Measurements from ENCODE around the gene TMEM244. TPM values are rescaled to one million over a fixed set of nuclear protein-coding genes. Genes with fewer than 3 reads are reported as not detected.

TMEM244 gene
- total and polyA plus RNA-seq, 4 donors, result not detected

- Histone ChIP-seq H3K27ac (ENCODE audit: low read depth in 1 of 2, low read length in 2 of 2) (no peak overlapping the region), H3K36me3 (ENCODE audit: control insufficient read depth in 1 of 2, insufficient read depth in 2 of 2, low read length in 1 of 2) (no peaks in the 10 kb centered on the region), H3K4me3 (ENCODE audit: low read length in 2 of 2) (no peak overlapping the region), H3K27me3 (ENCODE audit: control insufficient read depth in 1 of 2, insufficient read depth in 2 of 2, low read length in 1 of 2) (no peaks in the 10 kb centered on the region), H3K9me3 (ENCODE audit: control insufficient read depth, low read length) (no peaks in the 10 kb centered on the region), H3K4me1 (ENCODE audit: control insufficient read depth in 1 of 2, insufficient read depth in 2 of 2, low read length in 2 of 2) (no peaks in the 10 kb centered on the region)
- DNase-seq (no peak), ATAC-seq (ENCODE audit: low FRiP score) (no peak)
- intact Hi-C loops (cut with DNase I), result no loop called here
- WGBS, 2 donors, result 89 to 91% methylated on average over 2 of the region's 2 CpGs
These were observed 73.3 kb downstream of the TMEM244 start for GRCh38 chr6:129787816-129788215.

GRCh38 chr6:129786548-129786947 lies 74.6 kb downstream of the TMEM244 start:
- Histone ChIP-seq H3K27ac (ENCODE audit: low read depth in 1 of 2, low read length in 2 of 2) (no peak overlapping the region), H3K9me3 (ENCODE audit: control insufficient read depth, low read length) (no peaks in the 10 kb centered on the region), H3K27me3 (ENCODE audit: control insufficient read depth in 1 of 2, insufficient read depth in 2 of 2, low read length in 1 of 2) (no peaks in the 10 kb centered on the region), H3K4me3 (ENCODE audit: low read length in 2 of 2) (no peak overlapping the region), H3K36me3 (ENCODE audit: control insufficient read depth in 1 of 2, insufficient read depth in 2 of 2, low read length in 1 of 2) (no peaks in the 10 kb centered on the region), H3K4me1 (ENCODE audit: control insufficient read depth in 1 of 2, insufficient read depth in 2 of 2, low read length in 2 of 2) (no peaks in the 10 kb centered on the region)
- no peak for ATAC-seq (ENCODE audit: low FRiP score)
- WGBS, 2 donors, result 59 to 67% methylated on average over 3 of the region's 3 CpGs
- intact Hi-C loops (cut with DNase I), result no loop called here
- no peak for DNase-seq

GRCh38 chr6:129785756-129786135 lies 75.4 kb downstream of the TMEM244 start:
- DNase-seq (no peak), ATAC-seq (ENCODE audit: low FRiP score) (no peak)
- H3K36me3 ChIP-seq (ENCODE audit: control insufficient read depth in 1 of 2, insufficient read depth in 2 of 2, low read length in 1 of 2), result no peaks in the 10 kb centered on the region
- no peaks in the 10 kb centered on the region for H3K9me3 ChIP-seq (ENCODE audit: control insufficient read depth, low read length)
- 42 to 60% methylated on average over 1 of the region's 1 CpG for WGBS, 2 donors
- H3K4me1 ChIP-seq (ENCODE audit: control insufficient read depth in 1 of 2, insufficient read depth in 2 of 2, low read length in 2 of 2), result no peaks in the 10 kb centered on the region
- H3K27ac ChIP-seq (ENCODE audit: low read depth in 1 of 2, low read length in 2 of 2), result no peak overlapping the region
- no peaks in the 10 kb centered on the region for H3K27me3 ChIP-seq (ENCODE audit: control insufficient read depth in 1 of 2, insufficient read depth in 2 of 2, low read length in 1 of 2)
- H3K4me3 ChIP-seq (ENCODE audit: low read length in 2 of 2), result no peak overlapping the region
- intact Hi-C loops (cut with DNase I), result no loop called here

- Histone ChIP-seq H3K36me3 (ENCODE audit: control insufficient read depth in 1 of 2, insufficient read depth in 2 of 2, low read length in 1 of 2) (no peaks in the 10 kb centered on the region), H3K27ac (ENCODE audit: low read depth in 1 of 2, low read length in 2 of 2) (no peak overlapping the region), H3K4me1 (ENCODE audit: control insufficient read depth in 1 of 2, insufficient read depth in 2 of 2, low read length in 2 of 2) (no peaks in the 10 kb centered on the region), H3K4me3 (ENCODE audit: low read length in 2 of 2) (no peak overlapping the region), H3K27me3 (ENCODE audit: control insufficient read depth in 1 of 2, insufficient read depth in 2 of 2, low read length in 1 of 2) (no peaks in the 10 kb centered on the region), H3K9me3 (ENCODE audit: control insufficient read depth, low read length) (no peaks in the 10 kb centered on the region)
- ATAC-seq (ENCODE audit: low FRiP score) (no peak), DNase-seq (no peak)
- intact Hi-C loops (cut with DNase I), result no loop called here
- WGBS, 2 donors, result 79 to 82% methylated on average over 4 of the region's 4 CpGs
These were observed 75.9 kb downstream of the TMEM244 start for GRCh38 chr6:129785047-129785755.

Other genes starting within 250 kb of the TMEM244 start
- gene ARHGAP18, start 151.1 kb downstream of the TMEM244 start, total RNA-seq, result 10 to 100 TPM; 16.3 to 24.4 TPM
- gene ARHGAP18, start 151.1 kb downstream of the TMEM244 start, polyA plus RNA-seq, result 10 to 100 TPM in 1 of 2 donors, 1 to 10 TPM in 1; 8.0 to 15.0 TPM
- 10 to 100 TPM; 11.8 to 14.1 TPM for gene L3MBTL3, start 157.3 kb upstream of the TMEM244 start, total RNA-seq
- gene L3MBTL3, start 157.3 kb upstream of the TMEM244 start, polyA plus RNA-seq, result 10 to 100 TPM in 1 of 2 donors, 1 to 10 TPM in 1; 3.8 to 11.5 TPM

Measured in aorta (tissue), 5 donors.